Suprapubic skin (tissue), 3 donors: ENCODE data around the gene FXR2.

Experiments
- CTCF ChIP-seq, 2 donors: fragments of 200-600 bp in 1 of 2; fragments of 450-650 bp in 1 of 2; sonication (generic) in 1 of 2; IDR thresholded peaks; one replicate each; pipeline ENCODE4 v1.5.1; 2016 to 2019; ENCODE audit warnings: antibody characterized with exemption in 2 of 2, mild to moderate bottlenecking in 1 of 2, moderate library complexity in 1 of 2
- POLR2A ChIP-seq, 2 donors: fragments of 450-650 bp; IDR thresholded peaks; one replicate each; pipeline ENCODE4 v1.6.1; 2017; ENCODE audit warnings: antibody characterized with exemption in 2 of 2, mild to moderate bottlenecking in 2 of 2, moderate library complexity in 2 of 2

- TF ChIP-seq POLR2A (IDR thresholded peaks at IDR 0.05) (no peak), CTCF (IDR thresholded peaks at IDR 0.05) (no peak)
Measured at GRCh38 chr17:7656958-7657609, 42.4 kb upstream of the FXR2 start.
